IMR-90 (cell line): ENCODE data around the gene R3HDML. TPM values are rescaled to one million over a fixed set of nuclear protein-coding genes. Genes with fewer than 3 reads are reported as not detected.

ENCODE experiments used
- ATAC-seq: fragments of 200-7000 bp; cut with Tn5 transposase; 2 replicates; pipeline ENCODE4 v1.9.1; 2020; ENCODE audit warnings: low read depth, mild to moderate bottlenecking, moderate library complexity
- BruUV-seq: library from RNA; stranded (reverse); fragments of 400-500 nt; replicated peaks from 2 replicates; lab custom pipeline; 2021; lab: Mats Ljungman, UMichigan
- CTCF ChIA-PET: fragments of 300-600 bp; formaldehyde crosslinking; extraction: SDS; loops from one replicate; lab custom pipeline; 2021; ENCODE audit warnings: antibody characterized with exemption; lab: Yijun Ruan, JAX
- POLR2A ChIA-PET: fragments of 300-600 bp; sonication (Branson Sonifier 250); formaldehyde crosslinking; loops from one replicate; lab custom pipeline; 2022; ENCODE audit warnings: antibody characterized with exemption; ENCODE audit not compliant: unreplicated experiment; lab: Charles Lee
- DNase-seq: peaks from one replicate; pipeline ENCODE4 v3.0.0; 2013
- H2AFZ ChIP-seq: replicated peaks from 2 replicates; pipeline ENCODE3; 2013; ENCODE audit warnings: low read length, mild to moderate bottlenecking; ENCODE audit not compliant: poor library complexity
- H2AK5ac ChIP-seq: 2 replicates; pipeline ENCODE4 v1.6.1; 2013; ENCODE audit warnings: low read depth, low read length, inconsistent platforms
- H2AK9ac ChIP-seq: replicated peaks from 2 replicates; pipeline ENCODE3; 2013; ENCODE audit warnings: mild to moderate bottlenecking, low read depth, low read length, moderate library complexity; ENCODE audit not compliant: poor library complexity
- H2BK120ac ChIP-seq: 2 replicates; pipeline ENCODE4 v1.6.1; 2013; ENCODE audit warnings: low read depth, low read length, inconsistent platforms
- H2BK15ac ChIP-seq: 3 replicates; pipeline ENCODE4 v1.6.1; 2013; ENCODE audit warnings: low read depth, low read length, inconsistent platforms
- H2BK20ac ChIP-seq: 2 replicates; pipeline ENCODE4 v1.6.1; 2013; ENCODE audit warnings: low read depth, mild to moderate bottlenecking, inconsistent platforms, low read length, moderate library complexity
- H2BK5ac ChIP-seq: 2 replicates; pipeline ENCODE4 v1.6.1; 2013; ENCODE audit warnings: mild to moderate bottlenecking, low read depth, low read length, inconsistent platforms; ENCODE audit not compliant: poor library complexity, severe bottlenecking
- H3K14ac ChIP-seq: replicated peaks from 2 replicates; pipeline ENCODE4 v1.6.1; 2013; ENCODE audit warnings: low read depth, low read length, inconsistent platforms
- H3K18ac ChIP-seq: 2 replicates; pipeline ENCODE4 v1.6.1; 2013; ENCODE audit warnings: low read depth, low read length, control low read depth
- H3K23ac ChIP-seq: 2 replicates; pipeline ENCODE4 v1.6.1; 2013; ENCODE audit warnings: low read depth, low read length, inconsistent platforms
- H3K27ac ChIP-seq: 2 replicates; pipeline ENCODE4 v1.5.1; 2013; ENCODE audit warnings: mild to moderate bottlenecking, control low read depth, low read length; ENCODE audit not compliant: insufficient read depth
- H3K27me3 ChIP-seq: 2 replicates; pipeline ENCODE4 v1.6.1; 2013; ENCODE audit warnings: low read length; ENCODE audit not compliant: control insufficient read depth, insufficient read depth
- H3K36me3 ChIP-seq: 2 replicates; pipeline ENCODE4 v1.6.1; 2013; ENCODE audit warnings: low read length, mixed read lengths; ENCODE audit not compliant: control insufficient read depth, insufficient read depth
- H3K4ac ChIP-seq: 2 replicates; pipeline ENCODE4 v1.6.1; 2013; ENCODE audit warnings: low read depth, low read length, inconsistent platforms
- H3K4me1 ChIP-seq: 2 replicates; pipeline ENCODE4 v1.6.1; 2013; ENCODE audit warnings: low read length, mixed read lengths; ENCODE audit not compliant: control insufficient read depth, insufficient read depth
- H3K4me2 ChIP-seq: 2 replicates; pipeline ENCODE4 v1.6.1; 2013; ENCODE audit warnings: low read depth, mild to moderate bottlenecking, control low read depth, low read length, moderate library complexity
- H3K4me3 ChIP-seq: 2 replicates; pipeline ENCODE4 v1.5.1; 2013; ENCODE audit warnings: low read depth, mild to moderate bottlenecking, control low read depth, low read length, moderate library complexity; ENCODE audit not compliant: insufficient read depth
- H3K56ac ChIP-seq: 2 replicates; pipeline ENCODE4 v1.6.1; 2013; ENCODE audit warnings: low read length, inconsistent platforms; ENCODE audit not compliant: insufficient read depth; ENCODE audit errors: extremely low read depth
- H3K79me1 ChIP-seq, 2 experiments: 2 replicates each; pipeline ENCODE4 v1.6.1; 2013; ENCODE audit warnings: low read length in 2 of 2, inconsistent platforms in 1 of 2, low read depth in 1 of 2
- H3K9ac ChIP-seq: 2 replicates; pipeline ENCODE4 v1.6.1; 2013; ENCODE audit warnings: low read depth, low read length, control low read depth
- H3K9me1 ChIP-seq: 2 replicates; pipeline ENCODE4 v1.6.1; 2013; ENCODE audit warnings: low read length, inconsistent platforms; ENCODE audit not compliant: insufficient read depth
- H3K9me3 ChIP-seq: 2 replicates; pipeline ENCODE4 v1.6.1; 2013; ENCODE audit warnings: low read length; ENCODE audit not compliant: control insufficient read depth, insufficient read depth
- H4K20me1 ChIP-seq: 2 replicates; pipeline ENCODE4 v1.6.1; 2013; ENCODE audit warnings: low read length, inconsistent platforms; ENCODE audit not compliant: insufficient read depth
- H4K5ac ChIP-seq: 2 replicates; pipeline ENCODE4 v1.6.1; 2013; ENCODE audit warnings: mild to moderate bottlenecking, low read depth, low read length, control low read depth
- H4K8ac ChIP-seq, 2 experiments: 2 replicates each; pipeline ENCODE4 v1.6.1; 2013; ENCODE audit warnings: low read depth in 2 of 2, low read length in 2 of 2, control low read depth in 1 of 2, inconsistent platforms in 1 of 2
- H4K91ac ChIP-seq: 2 replicates; pipeline ENCODE4 v1.6.1; 2013; ENCODE audit warnings: low read depth, low read length, inconsistent platforms; ENCODE audit not compliant: insufficient read depth
- ELK1 ChIP-seq: fragments of 150-350 bp; IDR thresholded peaks from 2 replicates; pipeline ENCODE4 v1.6.1; 2016; ENCODE audit warnings: low read depth, mild to moderate bottlenecking, low read length, moderate library complexity, borderline replicate concordance
- MAZ ChIP-seq: IDR thresholded peaks from 2 replicates; pipeline ENCODE4 v1.6.1; 2012; ENCODE audit warnings: low read depth, mild to moderate bottlenecking, low read length, improper control_type of control experiment, moderate library complexity, borderline replicate concordance
- MXI1 ChIP-seq: IDR thresholded peaks from 2 replicates; pipeline ENCODE4 v1.6.1; 2012; ENCODE audit warnings: low read depth, mild to moderate bottlenecking, low read length, moderate library complexity, borderline replicate concordance
- POLR2A ChIP-seq: IDR thresholded peaks from 2 replicates; pipeline ENCODE4 v1.6.1; 2012; ENCODE audit warnings: mild to moderate bottlenecking, low read depth, low read length
- RAD21 ChIP-seq: IDR thresholded peaks from 2 replicates; pipeline ENCODE4 v1.6.1; 2012; ENCODE audit warnings: low read length, improper control_type of control experiment
- RCOR1 ChIP-seq: IDR thresholded peaks from 2 replicates; pipeline ENCODE4 v1.6.1; 2012; ENCODE audit warnings: mild to moderate bottlenecking, low read length, improper control_type of control experiment; ENCODE audit not compliant: insufficient replicate concordance
- RFX5 ChIP-seq: IDR thresholded peaks from 2 replicates; pipeline ENCODE4 v1.8.0; 2012; ENCODE audit warnings: low read depth, mild to moderate bottlenecking, low read length, moderate library complexity
- SMC3 ChIP-seq: fragments of 150-350 bp; IDR thresholded peaks from 2 replicates; pipeline ENCODE4 v1.6.1; 2016; ENCODE audit warnings: low read depth, mild to moderate bottlenecking, antibody characterized with exemption, low read length, moderate library complexity
- WGBS, 2 experiments: methylation state at CpG; one replicate each; pipeline versions ENCODE4 v1.1.5 to v1.1.7; 2013; ENCODE audit warnings: missing lambda C conversion rate in 2 of 2; ENCODE audit not compliant: insufficient read length in 1 of 2; ENCODE audit errors: extremely low coverage in 2 of 2; 5-methylcytosine and 5-hydroxymethylcytosine counted together
- dilution Hi-C: fragments of 300-500 bp; cut with HindIII; formaldehyde crosslinking; loops from one replicate; pipeline ENCODE4 v1.14.3; 2018; ENCODE audit warnings: low sequenced_read_pairs; ENCODE audit not compliant: unreplicated experiment
- in situ Hi-C: fragments of 300-500 bp; cut with MboI; formaldehyde crosslinking; loops from 3 replicates; pipeline ENCODE4 v1.14.3; 2019; ENCODE audit warnings: low sequenced_read_pairs, inconsistent platforms, mixed read lengths
- intact Hi-C: fragments of 100-400 bp; cut with micrococcal nuclease; formaldehyde crosslinking; loops from 2 replicates; pipeline ENCODE4 v1.10.0; 2022
- polyA plus RNA-seq, 3 experiments: library from polyadenylated mRNA; depleted of rRNA; stranded (reverse); fragments of >200 nt; gene quantifications; 2 replicates each; pipeline ENCODE4 v1.2.3, GENCODE V29; 2012; ENCODE audit warnings: low replicate concordance in 1 of 3
- total RNA-seq: library from RNA; depleted of rRNA; stranded (reverse); fragments of >200 nt; gene quantifications from 2 replicates; pipeline ENCODE4 v1.2.3, GENCODE V29; 2012

The R3HDML gene
- total and polyA plus RNA-seq, 2 of the 4 experiments (the other 2 are of a cell fraction): not detected

- H2BK15ac ChIP-seq: no peak overlapping the region
- no peak overlapping the region for H2AK5ac ChIP-seq
- H4K20me1 ChIP-seq: no peaks in the 10 kb centered on the region
- no peak overlapping the region for H3K14ac ChIP-seq
- CTCF ChIA-PET: no interaction called here
- no peak overlapping the region for H3K4ac ChIP-seq
- no peak overlapping the region for H3K56ac ChIP-seq
- H3K9me3 ChIP-seq: no peaks in the 10 kb centered on the region
- no peak overlapping the region for H3K23ac ChIP-seq
- H3K4me1 ChIP-seq: no peaks in the 10 kb centered on the region
- POLR2A ChIA-PET: no interaction called here
- no peak for ATAC-seq
- in situ Hi-C loops (no loop called here), dilution Hi-C loops (no loop called here), intact Hi-C loops (no loop called here)
- no peak overlapping the region for H3K27ac ChIP-seq
- no peak overlapping the region for H2AK9ac ChIP-seq
- TF ChIP-seq RAD21: no peak
- no peak for TF ChIP-seq POLR2A
- TF ChIP-seq RCOR1: no peak
- no peak for TF ChIP-seq SMC3
- no peak for TF ChIP-seq ELK1
- no peak for TF ChIP-seq MXI1
- TF ChIP-seq RFX5: no peak
- TF ChIP-seq MAZ: no peak
- BruUV-seq: no TSS peak
- no peak overlapping the region for H3K9ac ChIP-seq
- H3K4me3 ChIP-seq: no peak overlapping the region
- no peak overlapping the region for H2BK20ac ChIP-seq
- H4K8ac ChIP-seq: no peak overlapping the region
- H3K18ac ChIP-seq: no peak overlapping the region
- no peak overlapping the region for H4K5ac ChIP-seq
- no peak overlapping the region for H2AFZ ChIP-seq
- H2BK120ac ChIP-seq: no peak overlapping the region
- WGBS, 2 experiments: 70% methylated on average over 4 of the region's 6 CpGs; no CpG with 5 or more reads in 1 of the 2 experiments
- no peaks in the 10 kb centered on the region for H3K9me1 ChIP-seq
- H3K79me1 ChIP-seq: no peaks in the 10 kb centered on the region
- no peak overlapping the region for H2BK5ac ChIP-seq
- no peak overlapping the region for H4K91ac ChIP-seq
- peaks cover 14% of the 10 kb centered on the region for H3K27me3 ChIP-seq
- no peak overlapping the region for H3K4me2 ChIP-seq
- no peaks in the 10 kb centered on the region for H3K36me3 ChIP-seq
- no peak for DNase-seq
Measured at GRCh38 chr20:44350567-44350966, 13.7 kb downstream of the R3HDML start.
